ENCODE measurements around the gene NODAL.

The NODAL gene

DNA sequence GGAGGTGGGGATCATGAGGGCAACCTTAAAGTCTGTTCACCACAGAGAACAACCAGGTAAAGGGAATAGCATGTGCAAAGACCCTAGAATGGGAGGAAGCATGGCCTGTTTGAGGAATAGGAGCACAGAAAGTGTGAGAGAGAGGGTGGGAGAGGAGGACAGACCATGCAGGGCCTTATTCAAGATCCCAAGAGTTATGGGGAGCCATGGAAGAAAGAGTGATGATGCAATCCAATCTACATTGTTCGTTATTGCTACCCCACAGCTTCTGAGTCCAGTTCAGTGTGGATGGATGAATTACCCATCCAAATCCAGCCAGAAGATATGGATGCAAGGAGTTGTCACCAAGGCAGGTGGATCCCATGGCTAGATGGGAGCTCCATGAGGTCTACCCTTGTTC lies 45.3 kb downstream of the NODAL start:
- no peak for DNase-seq (ENCODE audit: extremely low read depth in 1 of 2, low read depth in 1 of 2)

GRCh38 chr10:70391654-70392053 lies 49.8 kb downstream of the NODAL start:
- no peak for DNase-seq (ENCODE audit: extremely low read depth in 1 of 2, low read depth in 1 of 2)
